GM18907 (cell line): Measurements from ENCODE around the gene MLN.

Experiments
- ATAC-seq: cut with Tn5 transposase; IDR thresholded peaks from one replicate; pipeline ENCODE4 v1.9.1; 2021; ENCODE audit warnings: mild to moderate bottlenecking, moderate library complexity; ENCODE audit not compliant: unreplicated experiment

MLN gene

GRCh38 chr6:33756211-33756954 is 47.4 kb downstream of the MLN start:
- no peak for ATAC-seq

DNA sequence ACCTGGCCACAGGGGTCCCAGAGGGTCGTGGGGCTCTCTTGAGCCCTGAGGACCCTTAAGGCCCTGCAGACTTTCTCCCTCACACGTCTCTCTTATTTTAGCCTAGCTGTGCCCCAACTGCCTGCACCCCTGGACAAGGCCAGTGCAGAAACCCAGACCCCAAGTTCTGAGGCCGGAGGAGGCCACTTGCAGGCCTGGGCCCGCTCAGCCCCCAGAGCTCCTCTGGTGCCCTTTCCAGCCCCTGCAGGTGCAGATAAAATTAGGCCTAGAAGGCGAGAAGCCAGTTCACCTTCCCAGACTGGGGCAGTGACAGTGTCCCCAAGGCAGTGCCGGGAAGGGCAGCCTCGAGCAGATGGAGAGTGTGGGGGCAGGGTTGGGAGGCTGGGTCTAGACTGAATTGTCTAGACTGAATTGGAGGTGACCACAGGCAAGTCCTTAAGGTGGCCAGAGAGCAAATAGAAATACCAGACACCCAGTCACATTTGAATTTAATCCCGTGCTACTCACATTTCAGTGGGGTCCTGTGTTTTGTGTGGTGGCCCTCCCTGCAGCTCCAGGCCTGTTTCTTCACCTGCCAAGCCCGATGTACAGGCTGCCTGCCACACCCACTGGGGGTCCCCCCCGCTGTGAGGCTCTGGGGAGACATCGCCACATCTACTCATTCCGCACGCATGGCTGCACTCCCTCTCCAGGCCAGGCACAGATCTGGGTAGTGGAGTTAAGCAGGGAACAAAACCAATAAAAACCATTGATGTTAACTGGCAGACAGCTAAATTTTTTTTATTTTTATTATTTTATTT is 48.5 kb downstream of the MLN start:
- ATAC-seq: no peak

DNA sequence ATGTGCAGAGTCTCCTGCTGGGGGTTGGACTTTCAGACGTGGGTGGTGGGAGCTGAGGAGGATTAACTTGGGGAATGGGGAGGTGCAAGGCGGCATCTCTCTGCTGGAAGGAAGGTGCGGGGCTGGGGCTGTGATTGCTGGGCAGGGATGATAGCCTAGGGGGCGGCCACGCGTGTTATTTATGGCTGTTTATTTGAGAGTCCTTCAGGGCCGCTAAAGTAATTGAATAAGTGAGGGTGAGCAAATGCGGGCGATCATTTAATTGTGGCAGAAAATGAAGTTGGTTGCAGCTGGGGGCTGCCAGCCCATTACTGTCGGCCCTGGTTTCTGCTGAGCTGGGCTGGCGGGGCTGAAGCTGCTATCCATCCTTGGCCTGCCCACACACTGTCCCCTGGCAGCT is 49.6 kb downstream of the MLN start:
- no peak for ATAC-seq

GRCh38 chr6:33752646-33753015 is 51.2 kb downstream of the MLN start:
- ATAC-seq: no peak

DNA sequence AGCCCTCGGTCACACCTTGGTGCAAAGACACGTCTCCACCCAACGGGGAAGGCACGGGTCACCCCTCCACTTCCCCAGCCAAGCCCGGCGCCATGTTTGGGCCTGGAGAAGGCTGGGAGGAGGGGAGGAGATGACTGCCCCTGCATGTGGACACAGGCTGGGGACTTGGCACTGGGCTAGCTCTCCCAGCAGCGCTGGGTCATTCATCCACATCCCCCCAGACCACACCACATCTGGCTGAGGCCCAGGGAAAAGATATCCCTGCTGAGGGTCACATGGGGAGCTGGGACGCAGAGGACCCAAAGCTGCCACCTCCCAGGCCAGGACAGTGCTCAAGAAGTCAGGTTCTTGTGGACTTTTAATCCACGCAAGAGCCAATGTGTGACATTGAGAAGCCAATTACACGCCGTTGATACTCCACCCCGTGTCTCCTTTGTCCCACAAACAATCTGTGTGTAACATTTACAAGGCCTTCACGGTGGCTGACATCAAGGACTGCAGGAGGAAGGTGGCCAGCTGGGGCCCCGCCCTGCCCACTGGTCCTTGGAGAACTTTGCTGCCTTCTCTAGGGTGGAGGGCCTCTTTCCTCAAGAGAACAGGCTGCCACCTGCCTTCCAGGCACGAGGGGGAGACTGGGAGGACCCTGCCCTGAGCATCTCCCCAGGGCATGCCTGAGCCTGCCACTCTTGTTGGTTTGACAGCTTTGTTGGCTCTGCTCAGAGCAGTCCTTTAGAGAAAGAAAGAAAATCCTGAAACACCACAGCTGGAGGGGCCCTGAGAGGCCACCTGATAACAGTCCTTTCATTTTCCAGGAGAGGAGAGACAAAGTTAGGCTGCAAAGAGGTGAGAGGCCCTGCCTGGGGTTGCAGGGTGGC is 51.8 kb downstream of the MLN start:
- ATAC-seq: no peak

DNA sequence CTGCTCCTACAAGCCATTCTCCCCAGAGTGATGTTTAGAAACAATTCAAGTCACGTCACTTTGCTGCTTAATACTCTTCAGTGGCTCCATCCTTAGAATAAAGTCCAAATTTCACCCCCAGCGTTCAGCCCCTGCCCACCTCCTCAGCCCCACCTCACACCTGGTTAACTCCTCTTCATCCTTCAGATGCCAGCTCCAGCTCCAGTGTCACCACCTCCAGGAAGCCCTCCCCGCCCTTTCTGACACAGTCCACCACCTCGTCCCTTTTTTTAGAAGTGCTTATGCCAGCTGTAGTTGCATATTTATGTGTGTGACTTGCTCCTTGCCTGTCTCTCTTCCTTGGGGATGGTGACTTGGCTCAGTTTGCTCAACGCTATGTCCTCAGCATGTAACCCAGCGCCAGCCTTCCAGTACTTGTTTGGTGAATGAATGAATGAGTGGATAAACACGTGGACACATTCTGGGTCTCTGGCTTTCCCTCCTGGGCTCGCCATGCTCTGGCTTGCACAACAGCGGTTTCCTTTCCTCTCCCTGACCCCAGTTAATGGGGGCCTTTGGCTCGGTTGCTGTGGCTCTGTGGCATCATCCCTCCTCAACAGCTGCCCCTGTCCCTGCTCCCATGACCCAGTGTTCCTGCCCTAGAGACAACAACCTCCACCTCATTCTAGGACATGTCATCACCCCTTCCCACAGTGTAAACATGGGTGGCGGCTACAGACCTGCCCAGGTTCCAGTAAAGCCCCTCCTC is 53.4 kb downstream of the MLN start:
- no peak for ATAC-seq

GRCh38 chr6:33749401-33749800 is 54.4 kb downstream of the MLN start:
- ATAC-seq: no peak

- ATAC-seq: no peak
Measured at GRCh38 chr6:33748841-33749240, 55.0 kb downstream of the MLN start.

GRCh38 chr6:33747823-33748222 is 56.0 kb downstream of the MLN start:
- ATAC-seq: no peak

DNA sequence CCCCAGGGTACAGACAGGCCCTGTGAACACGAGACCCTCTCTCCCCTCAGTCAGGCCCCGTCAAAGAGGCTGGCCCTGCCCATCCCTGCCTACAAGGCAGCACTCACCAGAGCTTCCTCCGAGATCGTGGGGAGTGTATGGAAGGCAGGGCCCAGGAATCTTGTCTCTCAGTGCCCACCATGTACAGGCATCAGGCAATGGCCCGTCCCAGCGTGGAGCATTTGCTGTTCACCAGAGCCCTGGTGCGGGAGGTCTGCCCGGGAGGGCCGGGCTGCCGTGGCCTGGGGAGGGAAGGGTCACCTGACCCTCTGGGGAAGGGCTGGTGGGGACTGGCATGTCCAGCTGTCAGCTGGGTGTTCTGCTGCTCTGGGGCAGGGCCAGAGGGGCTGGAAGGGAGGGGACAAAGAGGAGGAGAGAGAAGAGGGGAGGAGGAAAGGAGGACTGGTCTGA is 57.1 kb downstream of the MLN start, which contains the start of gene IP6K3:
TSS of gene IP6K3 (minus strand) at position 255 of the 450 bp plus-strand sequence. CDS start 11,429 bp downstream, outside the sequence.
- no peak for ATAC-seq

DNA sequence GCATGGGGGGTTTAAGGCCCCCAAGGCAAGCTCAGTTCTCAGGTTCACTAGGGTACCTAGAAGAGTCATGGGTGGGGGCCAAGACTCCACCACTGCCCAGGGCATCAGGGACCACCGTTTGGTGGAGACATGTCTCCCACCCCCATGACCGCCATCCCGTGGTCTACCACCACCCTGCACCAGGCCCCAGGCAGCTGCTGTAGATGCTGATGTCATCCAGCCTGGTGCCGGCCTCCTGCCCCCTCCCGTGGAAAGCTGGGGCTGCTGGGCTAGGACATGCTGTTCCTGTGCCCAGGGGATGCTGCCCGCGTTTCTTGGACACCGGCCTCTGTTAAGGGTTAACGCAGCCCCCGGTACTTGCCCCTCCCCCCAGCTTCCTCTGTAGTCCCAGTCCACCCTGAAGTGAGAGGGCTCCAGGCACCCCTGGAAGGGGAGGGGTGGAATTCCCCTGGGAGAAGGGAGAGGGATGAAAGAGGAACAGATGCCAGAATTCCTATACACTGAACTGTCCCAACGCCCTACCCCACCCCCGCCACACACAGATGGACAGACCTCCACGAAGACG is 57.7 kb downstream of the MLN start:
- no peak for ATAC-seq

GRCh38 chr6:33745548-33745947 is 58.3 kb downstream of the MLN start:
- no peak for ATAC-seq

DNA sequence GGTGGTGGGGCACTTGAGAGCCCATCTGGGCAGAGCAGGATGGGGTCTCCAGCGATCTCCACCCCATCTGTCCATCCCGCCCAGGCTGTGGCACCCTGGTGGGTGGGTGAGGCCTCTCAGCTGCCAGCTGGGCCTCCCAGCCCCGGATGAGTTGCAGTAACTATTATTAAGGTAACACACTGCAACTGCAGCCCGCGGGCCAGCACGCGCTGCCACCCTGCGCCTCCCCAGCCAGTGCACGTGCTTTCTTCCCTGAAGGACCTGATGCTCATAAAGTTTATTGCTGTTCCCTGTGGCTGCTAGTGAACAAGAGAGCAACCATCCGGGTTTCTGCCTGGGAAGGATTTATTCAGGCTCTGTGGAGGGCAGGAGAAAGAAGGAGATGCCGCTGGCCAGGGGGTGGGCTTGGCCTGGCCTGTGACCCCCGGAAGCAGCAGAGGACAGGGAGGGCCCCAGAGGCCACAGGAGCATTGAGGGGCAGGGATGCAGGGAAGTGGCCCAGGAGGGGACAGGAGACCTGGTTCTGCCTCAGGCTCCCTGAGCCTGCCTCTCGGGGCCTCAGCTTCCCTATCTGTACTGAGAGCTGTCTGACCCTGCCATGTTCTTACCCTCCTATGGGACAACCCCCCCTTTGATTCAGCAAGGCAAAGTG is 58.8 kb downstream of the MLN start:
- ATAC-seq: no peak
